ENCODE results near the gene PLRG1.

PLRG1 gene

GRCh38 chr4:154560419-154560801, 10.2 kb upstream of the PLRG1 start:
- no peaks in the 10 kb centered on the region for H3K9me2 ChIP-seq (ENCODE audit: low read depth, low read length)
- H3K27ac ChIP-seq (ENCODE audit: low read depth, low read length, poor library complexity, severe bottlenecking), result no peak overlapping the region
- no peaks in the 10 kb centered on the region for H3K79me2 ChIP-seq (ENCODE audit: insufficient read depth, low read length)
- no peak overlapping the region for H3K9ac ChIP-seq (ENCODE audit: low read length)
- H4K20me1 ChIP-seq (ENCODE audit: insufficient read depth, low read length), result no peaks in the 10 kb centered on the region
- no peak for TF ChIP-seq CTCF (IDR thresholded peaks at IDR 0.05; ENCODE audit: low read length)
- TF ChIP-seq EZH2 (IDR thresholded peaks at IDR 0.05; ENCODE audit: borderline replicate concordance, low read length), result no peak
- H3K4me1 ChIP-seq (ENCODE audit: insufficient read depth, low read length, severe bottlenecking), result no peaks in the 10 kb centered on the region
- no peak overlapping the region for H3K4me3 ChIP-seq (ENCODE audit: low read depth, low read length, poor library complexity, severe bottlenecking)
- H3K9me3 ChIP-seq (ENCODE audit: low read length), result no peaks in the 10 kb centered on the region
- H2AFZ ChIP-seq (ENCODE audit: low read length), result no peak overlapping the region
- no peaks in the 10 kb centered on the region for H3K36me3 ChIP-seq (ENCODE audit: insufficient read depth, low read length)
- H3K4me2 ChIP-seq (ENCODE audit: low read length), result no peak overlapping the region
- no peaks in the 10 kb centered on the region for H3F3A ChIP-seq (ENCODE audit: insufficient read depth, low read length)
- H3K27me3 ChIP-seq (ENCODE audit: insufficient read depth, low read length), result no peaks in the 10 kb centered on the region

DNA sequence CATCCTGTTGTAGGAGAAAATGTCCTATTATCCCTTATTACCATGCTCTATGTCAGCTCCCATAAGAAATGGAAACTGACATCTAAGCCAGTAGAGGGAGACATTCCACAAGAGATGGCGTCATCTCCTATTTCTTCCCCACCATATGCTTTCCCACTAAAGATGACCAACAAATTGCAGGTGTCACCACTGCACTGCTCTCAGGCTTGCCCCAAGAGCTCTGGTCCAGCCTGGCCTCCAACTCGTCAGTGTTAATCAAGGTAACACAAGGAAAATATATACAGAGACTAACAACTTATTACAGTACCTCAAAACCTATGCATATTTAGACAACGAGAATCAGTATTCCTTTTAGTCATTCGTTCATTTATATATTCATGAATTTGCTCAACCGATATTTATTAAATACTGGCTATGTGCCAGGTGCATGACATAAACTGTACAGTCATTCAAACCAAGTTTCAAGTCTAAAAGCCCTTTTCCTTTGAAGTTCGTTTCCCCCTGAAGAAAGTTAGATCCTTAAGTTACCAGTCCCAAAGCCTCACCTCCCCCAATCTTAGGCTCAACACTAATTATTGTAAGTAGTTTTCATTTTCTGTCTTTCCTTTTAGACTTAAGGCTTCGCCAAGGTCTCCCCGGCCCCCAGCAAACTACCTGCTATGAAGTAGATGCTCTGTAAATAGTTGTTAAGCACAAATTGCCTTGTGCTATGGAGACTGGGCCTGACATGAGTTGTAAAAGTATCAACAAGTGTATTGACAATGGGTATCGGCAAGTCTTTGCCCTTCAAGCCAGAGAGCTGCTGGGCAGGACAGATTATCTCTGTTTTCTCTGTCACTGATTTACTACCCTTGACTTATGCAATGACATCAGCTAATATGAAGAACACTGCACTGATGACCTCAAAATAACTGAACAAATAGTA, 9.6 kb upstream of the PLRG1 start:
- H3F3A ChIP-seq (ENCODE audit: insufficient read depth, low read length), result no peaks in the 10 kb centered on the region
- no peaks in the 10 kb centered on the region for H3K9me3 ChIP-seq (ENCODE audit: low read length)
- no peaks in the 10 kb centered on the region for H3K36me3 ChIP-seq (ENCODE audit: insufficient read depth, low read length)
- H3K79me2 ChIP-seq (ENCODE audit: insufficient read depth, low read length), result no peaks in the 10 kb centered on the region
- no peak overlapping the region for H3K4me3 ChIP-seq (ENCODE audit: low read depth, low read length, poor library complexity, severe bottlenecking)
- no peak overlapping the region for H3K27ac ChIP-seq (ENCODE audit: low read depth, low read length, poor library complexity, severe bottlenecking)
- no peaks in the 10 kb centered on the region for H3K9me2 ChIP-seq (ENCODE audit: low read depth, low read length)
- no peak overlapping the region for H3K4me2 ChIP-seq (ENCODE audit: low read length)
- no peak overlapping the region for H3K9ac ChIP-seq (ENCODE audit: low read length)
- no peaks in the 10 kb centered on the region for H3K4me1 ChIP-seq (ENCODE audit: insufficient read depth, low read length, severe bottlenecking)
- TF ChIP-seq EZH2 (IDR thresholded peaks at IDR 0.05; ENCODE audit: borderline replicate concordance, low read length) (no peak), CTCF (IDR thresholded peaks at IDR 0.05; ENCODE audit: low read length) (peak; percentile 64)
- H4K20me1 ChIP-seq (ENCODE audit: insufficient read depth, low read length), result no peaks in the 10 kb centered on the region
- no peaks in the 10 kb centered on the region for H3K27me3 ChIP-seq (ENCODE audit: insufficient read depth, low read length)
- H2AFZ ChIP-seq (ENCODE audit: low read length), result no peak overlapping the region

DNA sequence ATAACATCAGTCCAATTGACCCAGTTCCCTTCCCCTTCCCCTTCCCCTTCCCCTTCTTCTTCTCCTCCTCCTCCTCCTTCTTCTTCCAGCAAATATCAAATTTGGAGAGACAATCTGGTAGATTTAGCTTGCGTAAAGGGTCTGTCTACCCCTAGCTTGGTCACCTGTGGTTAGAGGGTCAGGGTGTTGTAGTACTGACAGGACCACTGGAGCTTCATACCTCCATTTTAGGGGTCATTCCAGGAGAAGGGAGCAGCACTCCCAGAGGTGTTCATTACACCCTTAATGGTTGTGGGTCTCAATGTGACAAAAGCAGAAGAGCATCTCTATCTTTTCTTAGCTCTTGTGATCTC, 8.9 kb upstream of the PLRG1 start:
- Histone ChIP-seq H3K36me3 (ENCODE audit: insufficient read depth, low read length) (no peaks in the 10 kb centered on the region), H3K9me3 (ENCODE audit: low read length) (no peaks in the 10 kb centered on the region), H3K27me3 (ENCODE audit: insufficient read depth, low read length) (no peaks in the 10 kb centered on the region), H4K20me1 (ENCODE audit: insufficient read depth, low read length) (no peaks in the 10 kb centered on the region), H3F3A (ENCODE audit: insufficient read depth, low read length) (no peaks in the 10 kb centered on the region), H3K27ac (ENCODE audit: low read depth, low read length, poor library complexity, severe bottlenecking) (no peak overlapping the region), H3K4me3 (ENCODE audit: low read depth, low read length, poor library complexity, severe bottlenecking) (no peak overlapping the region), H3K79me2 (ENCODE audit: insufficient read depth, low read length) (no peaks in the 10 kb centered on the region), H2AFZ (ENCODE audit: low read length) (no peak overlapping the region), H3K9ac (ENCODE audit: low read length) (no peak overlapping the region), H3K4me2 (ENCODE audit: low read length) (no peak overlapping the region), H3K9me2 (ENCODE audit: low read depth, low read length) (no peaks in the 10 kb centered on the region), H3K4me1 (ENCODE audit: insufficient read depth, low read length, severe bottlenecking) (no peaks in the 10 kb centered on the region)
- TF ChIP-seq EZH2 (IDR thresholded peaks at IDR 0.05; ENCODE audit: borderline replicate concordance, low read length) (no peak), CTCF (IDR thresholded peaks at IDR 0.05; ENCODE audit: low read length) (no peak)

Data from OCI-LY1 (cell line).